CD4-positive, alpha-beta T cell (primary cell): Measurements from ENCODE around the gene CXCL9. TPM values are rescaled to one million over a fixed set of nuclear protein-coding genes. Genes with fewer than 3 reads are reported as not detected.

ENCODE experiments used
- ATAC-seq: fragments of 200-7000 bp; cut with Tn5 transposase; one replicate; pipeline ENCODE4 v1.10.0; 2022; ENCODE audit warnings: mild to moderate bottlenecking; ENCODE audit not compliant: poor library complexity
- CTCF ChIA-PET: fragments of 350-600 bp; sonication (Branson Sonifier 250); formaldehyde crosslinking; loops from one replicate; lab custom pipeline; 2021; ENCODE audit warnings: antibody characterized with exemption, inconsistent platforms; lab: Charles Lee
- POLR2A ChIA-PET: fragments of 350-600 bp; sonication (Branson Sonifier 250); formaldehyde crosslinking; loops from one replicate; lab custom pipeline; 2021; ENCODE audit warnings: antibody characterized with exemption, inconsistent platforms; lab: Charles Lee
- DNase-seq, 14 experiments: peaks; one replicate each; pipeline ENCODE4 v3.0.0-alpha.2; 2013 to 2020; ENCODE audit warnings: mixed read lengths in 2 of 14
- H3K27ac ChIP-seq, 2 donors: one replicate each; pipeline versions ENCODE4 v1.5.1 to v1.7.0; 2013; ENCODE audit warnings: low read length in 2 of 2, low read depth in 1 of 2, mild to moderate bottlenecking in 1 of 2
- H3K27me3 ChIP-seq, 2 experiments: 1 replicate in 1 of 2; 2 replicates in 1 of 2; pipeline versions ENCODE4 v1.6.1 to v1.7.0; 2013; ENCODE audit warnings: low read length in 2 of 2, control low read depth in 1 of 2, mild to moderate bottlenecking in 1 of 2, moderate library complexity in 1 of 2; ENCODE audit not compliant: insufficient read depth in 2 of 2, control insufficient read depth in 1 of 2
- H3K36me3 ChIP-seq: one replicate; pipeline ENCODE4 v1.6.1; 2013; ENCODE audit warnings: low read length, control low read depth; ENCODE audit not compliant: insufficient read depth
- H3K4me1 ChIP-seq: one replicate; pipeline ENCODE4 v1.6.1; 2013; ENCODE audit warnings: low read length, control low read depth; ENCODE audit not compliant: insufficient read depth
- H3K4me3 ChIP-seq: one replicate; pipeline ENCODE4 v1.5.1; 2013; ENCODE audit warnings: mild to moderate bottlenecking, low read length, moderate library complexity
- H3K9me3 ChIP-seq, 2 experiments: 1 replicate in 1 of 2; 2 replicates in 1 of 2; pipeline versions ENCODE4 v1.6.1 to v1.7.0; 2013; ENCODE audit warnings: low read length in 2 of 2, mild to moderate bottlenecking in 2 of 2, control low read depth in 1 of 2, moderate library complexity in 1 of 2; ENCODE audit not compliant: control insufficient read depth in 1 of 2, insufficient read depth in 1 of 2
- H3K27ac Mint-ChIP-seq: one replicate; pipeline ENCODE4 v1.8.0; 2020; ENCODE audit warnings: mixed read lengths
- H3K27me3 Mint-ChIP-seq: one replicate; pipeline ENCODE4 v1.8.0; 2021; ENCODE audit warnings: mixed read lengths
- H3K36me3 Mint-ChIP-seq: one replicate; pipeline ENCODE4 v1.8.0; 2021; ENCODE audit warnings: low read depth, mixed read lengths
- H3K4me1 Mint-ChIP-seq: one replicate; pipeline ENCODE4 v1.8.0; 2021; ENCODE audit warnings: low read depth, mixed read lengths
- H3K4me3 Mint-ChIP-seq: one replicate; pipeline ENCODE4 v1.8.0; 2020; ENCODE audit warnings: mild to moderate bottlenecking, mixed read lengths
- H3K9me3 Mint-ChIP-seq: one replicate; pipeline ENCODE4 v1.8.0; 2020; ENCODE audit warnings: mixed read lengths
- intact Hi-C, 2 experiments: fragments of 100-400 bp; cut with DNase I in 1 of 2; cut with micrococcal nuclease in 1 of 2; formaldehyde crosslinking; loops; one replicate each; pipeline versions ENCODE4 v1.15.1 to v1.9.0; 2023 to 2025; cut with DNase I, micrococcal nuclease
- total RNA-seq, 174 experiments: library from RNA in 2 of 174; stranded (reverse) in 2 of 174; gene quantifications; one replicate each; pipeline ENCODE4 v1.2.3 and lab custom pipeline; 2021 to 2026
- TF ChIP-seq, protein P1 (sequence below): fragments of 200-600 bp; IDR thresholded peaks from one replicate; pipeline ENCODE4 v1.8.0; 2022; ENCODE audit warnings: antibody characterized with exemption, mild to moderate bottlenecking

CXCL9 gene
- total RNA-seq, 2 experiments from 2014 or later: not detected

DNA sequence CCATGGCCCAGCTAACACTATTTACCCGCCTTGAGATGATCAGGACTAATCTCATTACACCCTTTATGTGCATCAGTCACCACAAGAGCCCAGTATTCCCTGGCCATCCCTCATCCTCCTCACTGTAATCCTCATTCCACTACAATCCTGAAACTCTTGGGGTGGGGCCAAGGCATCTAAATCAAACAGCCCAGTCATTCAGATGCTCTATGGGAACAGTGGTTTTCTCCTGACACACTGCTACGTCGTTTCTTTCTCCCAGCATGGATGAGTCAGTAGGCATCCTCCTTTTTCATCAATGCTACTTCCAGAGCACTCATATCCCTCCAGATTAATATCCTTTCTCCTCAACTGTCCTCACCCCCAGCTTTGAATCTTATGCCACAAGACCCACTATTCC, 22.2 kb downstream of the CXCL9 start:
- Mint-ChIP-seq H3K36me3 (peaks cover 51% of the 10 kb centered on the region), H3K27me3 (no peaks in the 10 kb centered on the region), H3K27ac (no peak overlapping the region), H3K9me3 (no peaks in the 10 kb centered on the region), H3K4me3 (no peak overlapping the region), H3K4me1 (peaks cover 31% of the 10 kb centered on the region)
- H3K4me1 ChIP-seq: peaks cover 35% of the 10 kb centered on the region
- TF ChIP-seq, protein P1, sequence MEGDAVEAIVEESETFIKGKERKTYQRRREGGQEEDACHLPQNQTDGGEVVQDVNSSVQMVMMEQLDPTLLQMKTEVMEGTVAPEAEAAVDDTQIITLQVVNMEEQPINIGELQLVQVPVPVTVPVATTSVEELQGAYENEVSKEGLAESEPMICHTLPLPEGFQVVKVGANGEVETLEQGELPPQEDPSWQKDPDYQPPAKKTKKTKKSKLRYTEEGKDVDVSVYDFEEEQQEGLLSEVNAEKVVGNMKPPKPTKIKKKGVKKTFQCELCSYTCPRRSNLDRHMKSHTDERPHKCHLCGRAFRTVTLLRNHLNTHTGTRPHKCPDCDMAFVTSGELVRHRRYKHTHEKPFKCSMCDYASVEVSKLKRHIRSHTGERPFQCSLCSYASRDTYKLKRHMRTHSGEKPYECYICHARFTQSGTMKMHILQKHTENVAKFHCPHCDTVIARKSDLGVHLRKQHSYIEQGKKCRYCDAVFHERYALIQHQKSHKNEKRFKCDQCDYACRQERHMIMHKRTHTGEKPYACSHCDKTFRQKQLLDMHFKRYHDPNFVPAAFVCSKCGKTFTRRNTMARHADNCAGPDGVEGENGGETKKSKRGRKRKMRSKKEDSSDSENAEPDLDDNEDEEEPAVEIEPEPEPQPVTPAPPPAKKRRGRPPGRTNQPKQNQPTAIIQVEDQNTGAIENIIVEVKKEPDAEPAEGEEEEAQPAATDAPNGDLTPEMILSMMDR: no peak
- ATAC-seq: no peak
- POLR2A ChIA-PET: interaction anchor here (1.4 kb wide), 1 partner anchor 312 kb away, joined by 3 read pairs; no protein-coding TSS in a partner anchor
- CTCF ChIA-PET: no interaction called here
- H3K27me3 ChIP-seq: no peaks in the 10 kb centered on the region
- peaks cover 16% of the 10 kb centered on the region for H3K36me3 ChIP-seq
- intact Hi-C loops: loop anchor here in 1 of 2 experiments (5.0 kb wide), 1 partner anchor 227 kb away; the partner anchor contains the start of gene SCARB2
- DNase-seq: no peak
- H3K9me3 ChIP-seq: no peaks in the 10 kb centered on the region
- no peak overlapping the region for H3K4me3 ChIP-seq
- H3K27ac ChIP-seq: no peak overlapping the region

DNA sequence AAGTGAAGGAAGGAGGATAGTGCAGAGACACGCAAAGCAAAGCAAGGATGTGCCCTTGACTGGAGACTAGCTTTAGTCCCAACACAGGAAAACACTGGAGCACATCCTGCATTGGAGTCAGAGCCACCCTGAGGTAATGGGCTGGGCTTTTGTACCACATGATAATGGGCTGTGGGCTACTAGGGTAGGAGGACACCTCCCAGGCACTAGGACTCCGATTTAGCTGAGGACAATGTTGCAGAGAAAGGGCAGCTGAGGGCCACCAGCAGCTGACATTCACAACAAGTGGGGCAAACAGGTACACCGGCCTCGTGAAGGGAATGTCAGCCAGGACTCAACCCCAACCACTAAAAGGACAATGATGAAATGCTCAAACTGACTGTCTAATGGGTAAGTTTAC, 26.7 kb downstream of the CXCL9 start:
- no peaks in the 10 kb centered on the region for H3K27me3 ChIP-seq
- H3K27ac ChIP-seq: no peak overlapping the region
- DNase-seq: no peak
- intact Hi-C loops: no loop called here
- Mint-ChIP-seq H3K4me1 (no peaks in the 10 kb centered on the region), H3K9me3 (no peaks in the 10 kb centered on the region), H3K27ac (no peak overlapping the region), H3K36me3 (peaks cover 69% of the 10 kb centered on the region), H3K27me3 (no peaks in the 10 kb centered on the region), H3K4me3 (no peak overlapping the region)
- H3K9me3 ChIP-seq: no peaks in the 10 kb centered on the region
- ATAC-seq: no peak
- H3K4me1 ChIP-seq: peaks cover 3% of the 10 kb centered on the region
- peaks cover 49% of the 10 kb centered on the region for H3K36me3 ChIP-seq
- TF ChIP-seq, protein P1: no peak
- ChIA-PET POLR2A (no interaction called here), CTCF (no interaction called here)
- no peak overlapping the region for H3K4me3 ChIP-seq

DNA sequence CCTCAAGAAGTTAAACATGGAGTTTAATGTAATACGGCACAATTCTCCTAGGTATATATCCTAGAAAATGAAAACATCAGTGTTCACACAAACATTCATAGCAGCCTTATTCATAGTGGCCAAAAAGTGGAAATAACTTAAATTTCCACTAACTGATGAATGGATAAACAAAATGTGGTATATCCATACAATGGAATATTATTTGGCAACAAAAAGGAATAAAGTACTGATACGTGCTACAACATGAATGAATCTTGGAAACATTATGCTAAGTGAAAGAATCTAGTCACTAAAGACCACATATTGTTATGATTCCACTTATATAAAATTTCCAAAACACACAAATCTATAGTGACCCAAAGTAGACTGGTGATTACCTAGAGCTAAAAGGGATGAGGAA, 31.1 kb downstream of the CXCL9 start:
- H3K9me3 Mint-ChIP-seq: no peaks in the 10 kb centered on the region
- no peak overlapping the region for H3K4me3 ChIP-seq
- ChIA-PET CTCF (no interaction called here), POLR2A (no interaction called here)
- peaks cover 83% of the 10 kb centered on the region for H3K36me3 Mint-ChIP-seq
- no peaks in the 10 kb centered on the region for H3K9me3 ChIP-seq
- no peak for DNase-seq
- no peak overlapping the region for H3K27ac Mint-ChIP-seq
- intact Hi-C loops: no loop called here
- no peaks in the 10 kb centered on the region for H3K27me3 Mint-ChIP-seq
- H3K4me1 ChIP-seq: no peaks in the 10 kb centered on the region
- H3K27ac ChIP-seq: no peak overlapping the region
- no peaks in the 10 kb centered on the region for H3K4me1 Mint-ChIP-seq
- no peak for ATAC-seq
- TF ChIP-seq, protein P1: no peak
- no peaks in the 10 kb centered on the region for H3K27me3 ChIP-seq
- H3K4me3 Mint-ChIP-seq: no peak overlapping the region
- H3K36me3 ChIP-seq: peaks cover 83% of the 10 kb centered on the region
